Activated T-helper 2 cell treated with anti-CD3 and anti-CD28 coated beads, Interferon-gamma antibody, Interleukin-2, Interleukin-4, amounts not matched to agents 10 μg/mL and 5 μg/mL and 100 μg/mL, durations not matched to agents 14 hours and 24 hours and 36 hours (primary cell): ENCODE data around the gene CUEDC1. TPM values are rescaled to one million over a fixed set of nuclear protein-coding genes. Genes with fewer than 3 reads are reported as not detected.
A peak's percentile ranks its signal among the peaks of the same experiment; 100 is the strongest.

ENCODE experiments used
- DNase-seq: peaks from one replicate; pipeline ENCODE4 v3.0.0; 2021; ENCODE audit warnings: low spot score
- H3K27ac Mint-ChIP-seq: one replicate; pipeline ENCODE4 v1.8.0; 2021; ENCODE audit warnings: mixed read lengths
- H3K27me3 Mint-ChIP-seq: one replicate; pipeline ENCODE4 v1.8.0; 2021; ENCODE audit warnings: low read depth, mixed read lengths
- H3K36me3 Mint-ChIP-seq: one replicate; pipeline ENCODE4 v1.8.0; 2021; ENCODE audit warnings: low read depth, mixed read lengths
- H3K4me1 Mint-ChIP-seq: one replicate; pipeline ENCODE4 v1.8.0; 2021; ENCODE audit warnings: low read depth, mixed read lengths
- H3K4me3 Mint-ChIP-seq: one replicate; pipeline ENCODE4 v1.8.0; 2021; ENCODE audit warnings: low read depth, mild to moderate bottlenecking, moderate library complexity, mixed read lengths
- H3K9me3 Mint-ChIP-seq: one replicate; pipeline ENCODE4 v1.8.0; 2021; ENCODE audit warnings: mixed read lengths
- intact Hi-C: fragments of 100-400 bp; cut with micrococcal nuclease; formaldehyde crosslinking; loops from one replicate; pipeline ENCODE4 v1.15.1; 2023
- total RNA-seq: library from RNA; stranded (reverse); gene quantifications from 2 replicates; pipeline ENCODE4 v1.2.3, GENCODE V29; 2022

CUEDC1 gene
- total RNA-seq, 1 donor from 2014 or later, result 0.34 TPM

DNA sequence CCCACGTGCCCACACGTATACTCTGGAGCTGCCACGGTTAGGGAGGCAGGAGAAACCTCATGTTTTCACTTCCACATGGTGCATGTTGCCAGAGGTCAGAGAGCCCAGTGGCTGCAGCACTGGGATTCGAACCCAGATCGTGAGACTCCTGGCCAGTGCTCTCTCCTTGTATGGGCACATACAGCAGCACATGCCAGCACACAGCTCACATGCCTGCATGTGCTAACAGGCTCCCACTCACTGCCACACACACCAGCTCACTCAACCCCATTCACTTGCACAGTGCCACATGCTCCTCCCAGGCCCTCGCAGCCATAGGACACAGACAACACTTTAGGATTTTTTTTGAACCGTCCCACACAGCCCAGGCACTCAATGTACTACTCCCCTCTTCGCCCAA, 55.8 kb downstream of the CUEDC1 start:
- Mint-ChIP-seq H3K36me3 (no peaks in the 10 kb centered on the region), H3K9me3 (no peaks in the 10 kb centered on the region), H3K4me1 (peaks cover 16% of the 10 kb centered on the region), H3K4me3 (no peak overlapping the region), H3K27me3 (no peaks in the 10 kb centered on the region), H3K27ac (no peak overlapping the region)
- intact Hi-C loops, result no loop called here
- no peak for DNase-seq

DNA sequence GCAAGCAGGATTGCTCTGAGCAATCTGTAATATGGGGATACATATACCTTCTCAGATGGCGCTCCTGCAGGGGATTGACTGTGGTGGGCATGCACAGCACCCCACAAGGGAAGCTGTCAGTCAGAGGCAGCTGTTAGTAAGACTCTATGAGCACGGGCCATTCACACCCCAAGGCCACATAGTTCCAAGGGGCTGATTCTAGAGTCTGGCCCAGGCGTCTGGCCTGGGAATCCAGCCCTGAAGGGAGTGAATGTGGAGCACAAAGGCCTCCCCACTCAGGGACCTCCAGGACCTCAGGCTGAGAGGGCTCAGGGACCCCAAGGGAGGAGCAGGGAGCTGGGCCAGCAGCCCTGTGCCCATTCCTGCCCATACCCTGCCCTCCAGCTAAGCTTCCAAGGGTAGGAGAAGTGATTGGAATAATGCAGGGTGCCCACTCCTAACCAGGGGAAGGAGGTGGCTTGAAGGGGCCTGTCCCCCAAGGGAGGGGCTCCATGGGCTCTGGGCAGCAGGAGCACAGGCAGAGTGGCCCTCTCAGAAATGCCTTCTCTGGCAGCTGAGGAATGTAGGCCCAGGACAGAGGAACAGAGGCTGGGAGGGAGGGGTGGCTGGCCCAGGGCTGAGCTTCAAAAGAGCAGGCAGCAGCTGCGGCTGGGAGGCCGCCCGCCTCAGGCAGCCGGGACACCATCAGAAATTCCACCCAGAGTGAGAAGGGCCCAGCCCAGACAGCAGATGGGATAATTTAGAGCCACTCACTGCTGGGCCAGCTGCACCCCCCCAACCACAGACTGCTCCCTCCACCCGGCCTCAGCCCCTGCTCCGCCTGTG, 56.5 kb downstream of the CUEDC1 start:
- Mint-ChIP-seq H3K36me3 (no peaks in the 10 kb centered on the region), H3K4me1 (peaks cover 16% of the 10 kb centered on the region), H3K27me3 (no peaks in the 10 kb centered on the region), H3K4me3 (no peak overlapping the region), H3K27ac (no peak overlapping the region), H3K9me3 (no peaks in the 10 kb centered on the region)
- intact Hi-C loops, result no loop called here
- DNase-seq, result no peak

DNA sequence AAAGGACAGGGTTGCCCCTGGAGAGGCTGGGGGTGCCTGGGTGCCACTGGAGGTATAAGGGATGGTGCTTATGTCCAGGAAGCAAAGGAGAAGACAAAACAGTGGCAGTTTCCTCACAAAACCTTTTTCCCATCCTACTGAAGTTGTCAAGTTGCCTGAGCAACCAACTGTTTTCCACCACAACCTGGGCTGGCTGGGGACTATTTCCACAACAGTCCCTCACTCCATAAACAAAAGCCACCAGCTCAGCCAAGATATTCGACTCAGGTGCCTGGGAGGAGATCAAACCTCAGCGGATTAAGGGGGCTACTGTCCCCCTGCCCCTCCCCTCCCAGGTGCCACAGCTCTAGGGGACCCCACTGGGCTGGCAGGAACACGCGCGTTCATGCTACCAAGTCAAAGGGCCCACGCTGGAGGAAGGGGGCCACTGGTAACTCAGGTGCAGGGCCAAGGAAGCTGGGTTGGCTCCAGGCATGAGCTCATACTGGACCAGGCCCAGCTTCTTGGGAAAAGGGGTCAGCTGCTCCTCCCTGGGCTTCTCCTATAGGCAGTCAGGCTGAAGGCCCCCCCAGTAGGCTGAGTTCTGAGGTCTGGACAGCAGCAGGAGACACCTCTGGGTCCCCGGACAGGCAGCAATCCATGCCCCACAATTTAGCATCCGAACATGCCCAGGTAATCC, 59.7 kb downstream of the CUEDC1 start:
- Mint-ChIP-seq H3K27me3 (no peaks in the 10 kb centered on the region), H3K4me1 (peaks cover 14% of the 10 kb centered on the region), H3K27ac (no peak overlapping the region), H3K36me3 (no peaks in the 10 kb centered on the region), H3K4me3 (no peak overlapping the region), H3K9me3 (no peaks in the 10 kb centered on the region)
- intact Hi-C loops, result no loop called here
- no peak for DNase-seq

DNA sequence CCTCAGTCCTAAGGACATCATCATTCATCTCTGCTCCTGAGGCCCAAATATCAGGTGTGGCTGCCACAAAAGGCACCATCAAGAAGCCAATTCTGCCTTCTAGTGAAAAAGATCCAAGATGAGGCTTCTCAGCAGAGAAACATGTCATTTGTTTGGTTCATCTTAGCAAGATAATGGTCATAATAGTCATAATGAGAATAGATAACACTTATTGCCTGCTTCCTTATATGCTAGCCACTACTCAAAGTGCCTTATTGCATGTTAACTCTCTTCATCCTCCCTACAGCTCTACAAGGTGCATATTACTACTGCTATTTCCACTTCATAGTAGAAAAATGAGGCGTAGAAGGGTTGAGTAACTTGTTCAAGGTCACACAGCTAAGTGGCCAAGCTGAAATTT, 60.4 kb downstream of the CUEDC1 start:
- intact Hi-C loops, result loop anchor here (5.0 kb wide), 1 partner anchor 52 kb away; no protein-coding TSS in a partner anchor
- Mint-ChIP-seq H3K9me3 (no peaks in the 10 kb centered on the region), H3K27me3 (no peaks in the 10 kb centered on the region), H3K27ac (no peak overlapping the region), H3K36me3 (no peaks in the 10 kb centered on the region), H3K4me3 (no peak overlapping the region), H3K4me1 (peaks cover 13% of the 10 kb centered on the region)
- no peak for DNase-seq

DNA sequence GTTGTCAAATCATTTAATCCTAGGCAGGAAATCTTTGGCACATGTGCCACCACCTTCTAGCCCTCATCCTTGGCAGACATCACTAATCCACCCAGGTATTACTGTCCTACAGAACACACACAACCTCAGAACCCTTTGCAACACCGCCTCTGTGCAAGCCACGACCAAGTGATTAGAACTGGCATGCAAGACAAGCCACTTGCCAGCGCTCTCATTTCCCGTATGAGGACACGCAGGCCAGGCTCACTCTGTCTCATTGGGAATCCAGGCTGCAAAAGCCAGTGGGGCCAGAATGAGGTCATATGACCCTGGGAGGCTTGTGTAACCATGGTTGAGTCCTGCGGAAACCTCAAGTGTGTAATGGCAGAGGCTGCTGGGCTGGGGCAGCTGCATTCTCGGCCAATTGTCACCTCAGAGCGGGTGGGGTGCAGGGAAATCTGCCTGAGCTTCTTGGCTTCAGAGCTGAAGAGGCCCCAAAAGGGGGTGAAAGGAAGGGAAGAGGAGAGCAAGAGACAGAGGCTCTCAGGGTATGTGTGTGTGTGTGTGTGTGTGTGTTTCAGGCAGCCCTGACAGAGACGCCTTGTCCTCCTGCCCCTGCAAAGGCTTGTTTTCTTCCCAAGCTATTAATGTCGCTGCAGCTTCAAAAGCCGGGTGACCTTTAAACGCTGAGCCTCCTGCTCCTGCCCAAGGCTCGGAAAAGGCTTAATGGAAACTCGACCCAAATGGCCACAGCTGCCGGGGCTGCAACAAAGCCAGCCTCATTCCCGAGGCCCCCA, 62.2 kb downstream of the CUEDC1 start:
- Mint-ChIP-seq H3K4me1 (peaks cover 12% of the 10 kb centered on the region), H3K27ac (no peak overlapping the region), H3K4me3 (no peak overlapping the region), H3K9me3 (no peaks in the 10 kb centered on the region), H3K27me3 (peaks cover 4% of the 10 kb centered on the region), H3K36me3 (no peaks in the 10 kb centered on the region)
- no peak for DNase-seq
- intact Hi-C loops, result loop anchor here (1.0 to 5.0 kb wide), 3 partner anchors 54 to 220 kb away; no protein-coding TSS in a partner anchor

DNA sequence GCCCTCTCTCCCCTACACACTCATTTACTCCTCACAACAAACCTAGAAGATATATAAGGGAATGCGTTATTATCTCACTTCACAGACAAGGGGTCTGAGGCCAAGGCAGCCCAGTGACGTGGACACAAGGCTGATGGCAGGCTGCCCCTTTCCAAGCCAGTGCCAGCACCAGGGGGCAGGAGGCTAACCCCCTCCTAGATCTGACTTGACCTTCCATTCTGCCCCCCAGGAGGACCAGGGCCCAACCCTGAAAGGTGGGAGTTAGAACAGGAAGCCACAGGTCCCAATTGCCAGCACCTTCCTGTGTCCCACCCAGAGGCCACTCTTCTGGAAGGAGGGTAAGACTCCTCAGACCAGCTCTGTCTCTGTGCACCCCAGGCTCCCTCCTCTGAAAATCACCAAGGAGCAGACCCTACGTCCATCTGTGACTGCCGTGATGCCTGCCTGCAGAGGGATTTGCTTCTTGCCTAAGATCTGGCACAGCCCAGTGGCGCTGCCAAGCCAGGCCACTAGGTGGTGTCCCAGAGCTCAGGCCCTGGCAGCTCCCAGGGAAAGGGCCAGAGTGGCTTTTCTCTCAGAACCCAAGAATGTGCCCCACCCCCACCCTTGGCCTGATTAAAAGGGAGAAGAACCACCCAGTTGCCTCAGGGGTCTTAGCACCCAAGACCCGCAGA, 62.9 kb downstream of the CUEDC1 start:
- intact Hi-C loops, result loop anchor here (1.0 to 5.0 kb wide), 3 partner anchors 55 to 221 kb away; no protein-coding TSS in a partner anchor
- H3K36me3 Mint-ChIP-seq, result no peaks in the 10 kb centered on the region
- H3K4me3 Mint-ChIP-seq, result no peak overlapping the region
- peaks cover 12% of the 10 kb centered on the region for H3K4me1 Mint-ChIP-seq
- DNase-seq, result peak; percentile 66
- no peaks in the 10 kb centered on the region for H3K9me3 Mint-ChIP-seq
- no peak overlapping the region for H3K27ac Mint-ChIP-seq
- H3K27me3 Mint-ChIP-seq, result peaks cover 4% of the 10 kb centered on the region

DNA sequence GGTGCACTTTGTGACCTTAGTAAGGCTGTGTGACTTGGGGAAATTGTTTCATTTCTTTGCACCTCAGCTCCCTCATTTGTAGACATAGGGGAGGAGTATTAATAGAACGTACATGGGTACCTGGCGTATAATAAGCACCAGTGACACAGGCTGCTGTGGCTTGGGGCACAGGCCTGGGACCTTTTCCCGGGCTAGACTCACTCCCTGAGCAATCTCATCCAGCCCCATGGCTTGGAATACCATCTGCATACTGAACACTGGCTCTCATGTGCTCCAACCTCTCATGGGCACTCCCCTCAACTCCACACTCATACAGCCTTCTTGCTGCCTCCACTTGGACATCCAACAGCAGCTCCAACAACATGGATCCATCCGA, 64.4 kb downstream of the CUEDC1 start:
- no peak for DNase-seq
- Mint-ChIP-seq H3K36me3 (no peaks in the 10 kb centered on the region), H3K4me3 (no peak overlapping the region), H3K9me3 (no peaks in the 10 kb centered on the region), H3K27ac (no peak overlapping the region), H3K4me1 (peaks cover 12% of the 10 kb centered on the region), H3K27me3 (peaks cover 4% of the 10 kb centered on the region)
- intact Hi-C loops, result loop anchor here (5.0 kb wide), 1 partner anchor 56 kb away; no protein-coding TSS in a partner anchor

DNA sequence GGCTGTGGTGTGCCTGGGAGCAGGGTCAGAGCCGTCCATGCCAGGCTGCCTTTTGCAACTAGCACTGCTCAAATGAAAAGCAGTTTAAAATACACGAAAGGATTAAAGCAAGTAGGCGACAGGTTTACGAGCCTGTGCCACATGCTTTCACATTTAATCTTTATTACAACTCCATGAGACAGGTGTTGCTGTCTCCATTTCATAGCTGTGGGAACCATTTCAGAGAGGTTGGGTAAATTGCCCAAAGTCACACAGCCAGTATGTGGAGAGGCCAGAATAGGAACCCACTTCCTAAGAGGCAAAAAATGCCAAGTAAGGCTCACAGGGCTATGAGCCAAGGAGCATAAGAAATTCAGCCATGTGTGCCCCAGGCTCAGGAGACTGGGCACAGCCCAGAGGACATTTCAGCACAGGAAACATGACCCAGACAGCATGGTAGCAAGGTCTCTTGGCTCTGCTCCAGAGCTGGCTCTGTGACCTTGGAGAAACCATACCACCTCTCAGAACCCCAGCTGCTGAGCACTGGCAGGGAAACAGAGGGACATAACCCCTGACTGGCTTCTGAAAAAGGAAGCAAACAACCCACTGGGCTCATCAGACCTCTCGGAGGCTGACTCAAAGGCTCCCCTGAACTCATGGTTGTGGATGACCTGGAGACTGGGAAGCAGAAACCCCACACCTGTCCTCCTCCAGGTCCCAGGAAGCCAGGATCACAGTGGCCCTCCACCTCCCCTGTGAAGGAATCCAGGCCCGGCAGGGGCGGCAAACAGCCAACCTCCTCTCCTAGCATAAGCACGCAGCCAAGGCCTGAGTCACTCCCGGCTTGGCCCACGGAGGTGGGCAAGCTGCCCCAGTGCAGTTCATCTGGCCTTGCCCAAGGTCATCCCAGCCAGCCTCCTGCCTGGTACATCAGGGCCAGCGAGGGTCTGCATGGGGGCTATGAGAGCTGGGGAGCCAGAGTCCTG, 65.0 kb downstream of the CUEDC1 start:
- Mint-ChIP-seq H3K27ac (no peak overlapping the region), H3K36me3 (no peaks in the 10 kb centered on the region), H3K4me1 (peaks cover 12% of the 10 kb centered on the region), H3K9me3 (no peaks in the 10 kb centered on the region), H3K27me3 (peaks cover 4% of the 10 kb centered on the region), H3K4me3 (no peak overlapping the region)
- intact Hi-C loops, result loop anchor here (5.0 kb wide), 1 partner anchor 57 kb away; no protein-coding TSS in a partner anchor
- DNase-seq, result no peak

DNA sequence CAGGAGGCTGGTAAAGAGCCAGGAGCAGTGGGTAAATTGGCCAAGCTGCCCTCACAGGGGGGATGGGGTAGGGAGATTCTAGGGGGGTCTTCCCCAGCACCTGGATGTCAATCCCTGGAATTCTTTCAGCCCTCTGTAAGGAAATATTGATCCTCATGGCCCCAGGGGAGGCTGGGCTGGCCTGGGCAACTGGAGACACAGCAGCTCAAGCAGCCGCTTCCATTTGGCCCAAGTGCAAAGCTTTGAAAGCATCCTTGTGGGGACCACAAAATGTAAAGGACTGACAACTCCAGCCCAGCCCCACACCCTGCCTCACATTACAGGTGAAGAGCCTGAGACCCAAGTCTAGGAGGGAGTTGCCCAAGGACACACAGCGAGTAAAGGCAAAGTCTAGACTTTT, 66.0 kb downstream of the CUEDC1 start:
- peaks cover 6% of the 10 kb centered on the region for H3K4me1 Mint-ChIP-seq
- no peaks in the 10 kb centered on the region for H3K36me3 Mint-ChIP-seq
- DNase-seq, result no peak
- no peak overlapping the region for H3K4me3 Mint-ChIP-seq
- peaks cover 9% of the 10 kb centered on the region for H3K27me3 Mint-ChIP-seq
- H3K27ac Mint-ChIP-seq, result no peak overlapping the region
- H3K9me3 Mint-ChIP-seq, result no peaks in the 10 kb centered on the region
- intact Hi-C loops, result no loop called here

DNA sequence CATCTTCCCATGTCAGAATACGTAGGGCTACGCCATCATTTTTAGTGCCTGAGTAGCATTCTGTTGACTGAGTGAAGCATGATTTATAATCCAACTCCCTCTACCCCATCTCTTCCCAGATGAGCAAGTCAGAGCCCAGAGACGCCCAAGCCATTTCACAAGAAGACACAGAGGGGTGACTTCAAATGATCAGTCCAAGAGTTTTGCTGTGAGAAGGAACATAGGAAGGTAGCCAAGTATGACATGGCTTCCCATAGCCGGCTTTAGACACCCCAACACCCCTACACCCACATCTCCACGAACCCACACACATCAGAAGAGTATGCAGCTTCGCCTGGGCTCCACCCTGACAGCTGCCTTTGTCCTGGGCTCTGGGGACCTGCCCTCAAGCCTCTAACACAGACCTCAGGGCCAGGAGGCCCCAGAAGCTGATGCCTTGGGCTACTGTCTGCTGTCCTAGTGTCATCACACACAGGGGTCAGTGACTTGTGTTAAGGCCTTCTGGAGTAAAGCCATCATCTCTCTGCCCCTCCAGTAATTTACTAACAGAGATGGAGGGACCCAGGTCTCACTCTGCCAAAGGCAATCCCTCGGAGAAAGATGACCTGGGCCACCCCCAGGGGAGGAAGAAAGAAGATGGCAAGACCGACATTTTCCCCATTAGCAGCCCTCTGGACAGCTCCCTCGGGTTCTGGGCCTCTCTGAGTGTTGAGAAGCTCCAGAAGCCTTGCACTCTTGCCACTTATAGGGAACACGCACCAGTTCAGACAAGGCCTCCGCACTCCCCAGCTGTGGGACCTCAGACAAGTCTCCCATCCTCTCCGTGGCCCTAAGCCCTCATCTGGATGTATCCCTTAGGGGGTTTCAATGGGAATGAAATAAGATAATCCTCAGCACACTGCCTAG, 66.6 kb downstream of the CUEDC1 start:
- Mint-ChIP-seq H3K4me3 (no peak overlapping the region), H3K9me3 (no peaks in the 10 kb centered on the region), H3K4me1 (peaks cover 6% of the 10 kb centered on the region), H3K36me3 (no peaks in the 10 kb centered on the region), H3K27ac (no peak overlapping the region), H3K27me3 (peaks cover 9% of the 10 kb centered on the region)
- intact Hi-C loops, result no loop called here
- no peak for DNase-seq

DNA sequence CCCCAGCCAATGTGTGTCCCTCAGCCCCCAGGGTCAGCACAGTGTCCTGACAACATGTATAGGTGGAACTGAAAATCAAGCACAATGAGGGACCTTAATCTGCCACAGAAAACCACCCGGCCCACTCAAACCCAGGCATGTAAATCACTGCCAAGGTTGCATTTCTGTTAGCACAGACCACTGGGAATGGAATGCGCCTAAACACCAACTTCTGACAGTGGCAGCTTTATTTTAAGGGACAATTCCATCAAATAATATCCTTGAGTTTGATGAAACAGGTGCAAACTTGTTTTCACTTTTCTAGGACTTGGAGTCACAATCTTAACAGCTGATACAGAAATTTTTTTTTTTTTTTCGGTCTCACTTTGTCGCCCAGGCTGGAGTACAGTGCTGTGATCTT, 68.1 kb downstream of the CUEDC1 start:
- intact Hi-C loops, result no loop called here
- H3K4me1 Mint-ChIP-seq, result no peaks in the 10 kb centered on the region
- no peak overlapping the region for H3K4me3 Mint-ChIP-seq
- no peak overlapping the region for H3K27ac Mint-ChIP-seq
- H3K36me3 Mint-ChIP-seq, result no peaks in the 10 kb centered on the region
- peaks cover 9% of the 10 kb centered on the region for H3K27me3 Mint-ChIP-seq
- DNase-seq, result no peak
- H3K9me3 Mint-ChIP-seq, result no peaks in the 10 kb centered on the region
